GM18858 (cell line): ENCODE measurements around the gene MTTP.
"Not testable (repeated sequence)": the region's sequence is repeated elsewhere in the genome, so short reads cannot be mapped to it uniquely, and the experiment has no call there.

Experiments
- ATAC-seq: cut with Tn5 transposase; IDR thresholded peaks from one replicate; pipeline ENCODE4 v1.9.1; 2021; ENCODE audit not compliant: unreplicated experiment

Gene MTTP

GRCh38 chr4:99574530-99575324 lies at the start of gene MTTP:
TSS of gene MTTP (plus strand) at chr4:99574824. CDS start at chr4:99574910, 86 bp downstream.
- peak; percentile 90 for ATAC-seq

- ATAC-seq = no peak
Measured at GRCh38 chr4:99529228-99529627, 45.4 kb upstream of the MTTP start.

GRCh38 chr4:99529956-99530355 lies 44.7 kb upstream of the MTTP start:
- ATAC-seq = no peak

- ATAC-seq = not testable (repeated sequence)
Measured at GRCh38 chr4:99534699-99535098, 39.9 kb upstream of the MTTP start.

GRCh38 chr4:99536271-99536670 lies 38.4 kb upstream of the MTTP start:
- ATAC-seq = no peak

- ATAC-seq = no peak
Measured at GRCh38 chr4:99536848-99537247, 37.8 kb upstream of the MTTP start.

GRCh38 chr4:99537674-99538073 lies 37.0 kb upstream of the MTTP start:
- no peak for ATAC-seq

- no peak for ATAC-seq
Measured at GRCh38 chr4:99540277-99540939, 34.2 kb upstream of the MTTP start.

GRCh38 chr4:99552872-99553271 lies 21.8 kb upstream of the MTTP start:
- ATAC-seq = no peak

GRCh38 chr4:99563310-99564186 lies 11.1 kb upstream of the MTTP start, which contains the start of gene TRMT10A:
TSS of gene TRMT10A (minus strand) at chr4:99564039. CDS start at chr4:99559338, 4,701 bp downstream.
- ATAC-seq = peak; percentile 88

GRCh38 chr4:99564921-99565320 lies 9.7 kb upstream of the MTTP start:
- ATAC-seq = no peak

- ATAC-seq = no peak
Measured at GRCh38 chr4:99571883-99572282, 2.7 kb upstream of the MTTP start.

- no peak for ATAC-seq
Measured at GRCh38 chr4:99572527-99573240, 1.9 kb upstream of the MTTP start.

- no peak for ATAC-seq
Measured at GRCh38 chr4:99573735-99574368, 772 bp upstream of the MTTP start.

- no peak for ATAC-seq
Measured at GRCh38 chr4:99578714-99579113, 4.1 kb downstream of the MTTP start.

GRCh38 chr4:99585516-99585915 lies 10.9 kb downstream of the MTTP start:
- ATAC-seq = no peak

- no peak for ATAC-seq
Measured at GRCh38 chr4:99586322-99586721, 11.7 kb downstream of the MTTP start.

- no peak for ATAC-seq
Measured at GRCh38 chr4:99586797-99587196, 12.2 kb downstream of the MTTP start.

- ATAC-seq = no peak
Measured at GRCh38 chr4:99587309-99587708, 12.7 kb downstream of the MTTP start.

GRCh38 chr4:99587803-99588202 lies 13.2 kb downstream of the MTTP start:
- ATAC-seq = no peak
